Ectodermal cell (in vitro differentiated cells): Measurements from ENCODE around the gene SHC4.

Source experiments
- H3K27ac ChIP-seq: 2 replicates; pipeline ENCODE4 v1.7.0; 2013; ENCODE audit warnings: mild to moderate bottlenecking, low read depth, low read length; ENCODE audit not compliant: insufficient read depth, poor library complexity, severe bottlenecking
- H3K27me3 ChIP-seq: 2 replicates; pipeline ENCODE4 v1.7.0; 2013; ENCODE audit warnings: mild to moderate bottlenecking, low read length; ENCODE audit not compliant: insufficient read depth, control insufficient read depth, poor library complexity, severe bottlenecking
- H3K36me3 ChIP-seq: one replicate; pipeline ENCODE4 v1.7.0; 2013; ENCODE audit warnings: low read length; ENCODE audit not compliant: control insufficient read depth, insufficient read depth
- H3K4me1 ChIP-seq: one replicate; pipeline ENCODE4 v1.7.0; 2013; ENCODE audit warnings: low read length; ENCODE audit not compliant: control insufficient read depth, insufficient read depth
- H3K4me3 ChIP-seq: 2 replicates; pipeline ENCODE4 v1.7.0; 2013; ENCODE audit warnings: low read depth, low read length, control low read depth; ENCODE audit not compliant: insufficient read depth
- H3K9me3 ChIP-seq: 2 replicates; pipeline ENCODE4 v1.7.0; 2013; ENCODE audit warnings: mild to moderate bottlenecking, low read length, moderate library complexity; ENCODE audit not compliant: control insufficient read depth
- WGBS, 2 experiments: methylation state at CpG; one replicate each; pipeline ENCODE4 v1.1.7; 2013; ENCODE audit warnings: missing lambda C conversion rate in 2 of 2; 5-methylcytosine and 5-hydroxymethylcytosine counted together

The SHC4 gene

DNA sequence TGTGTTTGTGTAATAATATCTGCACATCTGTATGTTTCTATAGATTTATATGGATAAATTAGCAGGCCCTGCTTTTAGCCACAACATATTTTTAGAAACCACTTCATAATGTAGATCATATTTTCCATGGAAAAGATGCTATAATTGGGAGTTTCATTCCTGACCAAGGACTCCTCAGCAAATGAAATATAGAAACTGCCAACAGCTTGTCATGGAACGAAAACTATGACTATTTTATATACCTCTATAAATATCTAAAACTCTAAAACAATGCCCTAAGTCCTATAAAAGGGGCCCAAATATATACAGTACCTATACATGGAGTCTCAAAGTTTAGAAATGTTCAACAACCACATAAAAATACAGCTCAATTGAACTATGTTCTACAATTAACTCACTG, 57.9 kb downstream of the SHC4 start:
- no peaks in the 10 kb centered on the region for H3K27me3 ChIP-seq
- no peak overlapping the region for H3K27ac ChIP-seq
- 83 to 92% methylated on average over 1 of the region's 1 CpG for WGBS, 2 experiments
- no peaks in the 10 kb centered on the region for H3K4me1 ChIP-seq
- no peak overlapping the region for H3K4me3 ChIP-seq
- no peaks in the 10 kb centered on the region for H3K9me3 ChIP-seq
- no peaks in the 10 kb centered on the region for H3K36me3 ChIP-seq

DNA sequence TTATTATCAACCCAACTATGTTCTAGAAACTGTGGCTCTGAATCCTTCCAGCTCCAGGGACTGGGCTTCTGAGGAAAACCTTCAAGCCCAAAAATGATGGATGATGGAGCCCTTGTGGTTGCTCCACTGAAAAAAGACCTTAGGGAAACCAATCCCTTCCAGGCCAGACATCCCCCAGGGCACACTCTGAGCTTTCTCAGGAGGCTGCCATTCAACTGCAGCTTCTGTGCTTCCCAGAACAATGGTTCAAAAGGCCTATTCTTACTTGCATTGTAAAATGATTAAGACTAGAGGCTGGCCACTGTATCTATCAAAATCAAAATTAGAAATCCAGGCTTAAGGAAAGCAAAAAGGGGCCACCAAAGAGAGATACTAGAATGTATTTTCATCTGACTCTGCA, 58.5 kb downstream of the SHC4 start:
- no peaks in the 10 kb centered on the region for H3K9me3 ChIP-seq
- H3K27me3 ChIP-seq = no peaks in the 10 kb centered on the region
- H3K27ac ChIP-seq = no peak overlapping the region
- H3K4me1 ChIP-seq = no peaks in the 10 kb centered on the region
- H3K36me3 ChIP-seq = no peaks in the 10 kb centered on the region
- no peak overlapping the region for H3K4me3 ChIP-seq

DNA sequence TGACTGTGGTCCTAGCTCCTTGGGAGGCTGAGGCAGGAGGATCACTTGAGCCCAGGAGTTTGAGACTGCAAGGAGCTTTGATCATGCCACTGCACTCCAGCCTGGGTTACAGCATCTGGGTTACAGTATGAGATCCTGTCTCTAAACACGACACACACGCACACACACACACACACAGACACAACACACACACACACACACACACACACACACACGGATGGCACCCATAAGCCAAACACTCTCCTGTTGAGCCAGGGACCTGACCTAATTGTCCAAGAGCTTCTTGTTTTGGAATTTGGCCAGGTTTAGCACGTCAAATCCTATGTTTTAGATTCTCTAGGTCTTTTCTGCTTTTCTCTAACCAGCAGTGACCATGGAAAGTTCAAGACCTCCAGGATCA, 59.0 kb downstream of the SHC4 start:
- H3K9me3 ChIP-seq = no peaks in the 10 kb centered on the region
- no peak overlapping the region for H3K4me3 ChIP-seq
- 91 to 92% methylated on average over 4 of the region's 4 CpGs for WGBS, 2 experiments
- no peaks in the 10 kb centered on the region for H3K4me1 ChIP-seq
- no peaks in the 10 kb centered on the region for H3K36me3 ChIP-seq
- H3K27ac ChIP-seq = no peak overlapping the region
- H3K27me3 ChIP-seq = no peaks in the 10 kb centered on the region

DNA sequence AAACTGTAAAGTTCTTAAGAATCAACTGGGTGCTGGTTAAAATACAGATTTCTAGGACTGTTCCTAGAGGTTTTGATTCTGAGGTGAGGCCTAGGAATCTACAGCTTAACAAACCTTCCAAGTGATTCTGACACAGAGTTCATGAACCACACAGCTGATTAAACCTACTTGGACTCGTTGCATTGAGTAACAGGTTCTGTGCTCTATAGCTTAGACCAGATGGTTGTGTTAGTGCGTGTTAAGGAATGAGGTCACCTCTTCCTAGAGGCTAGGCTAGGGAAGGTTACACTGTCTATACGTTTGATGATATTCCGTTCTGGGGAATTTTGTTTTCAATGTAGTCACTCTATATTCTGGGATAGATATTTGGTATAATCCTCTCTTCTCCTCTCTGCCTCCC, 63.9 kb downstream of the SHC4 start:
- Histone ChIP-seq H3K27ac (no peak overlapping the region), H3K27me3 (no peaks in the 10 kb centered on the region), H3K9me3 (no peaks in the 10 kb centered on the region), H3K36me3 (no peaks in the 10 kb centered on the region), H3K4me1 (peaks cover 16% of the 10 kb centered on the region), H3K4me3 (no peak overlapping the region)
- 88 to 98% methylated on average over 4 of the region's 4 CpGs for WGBS, 2 experiments

DNA sequence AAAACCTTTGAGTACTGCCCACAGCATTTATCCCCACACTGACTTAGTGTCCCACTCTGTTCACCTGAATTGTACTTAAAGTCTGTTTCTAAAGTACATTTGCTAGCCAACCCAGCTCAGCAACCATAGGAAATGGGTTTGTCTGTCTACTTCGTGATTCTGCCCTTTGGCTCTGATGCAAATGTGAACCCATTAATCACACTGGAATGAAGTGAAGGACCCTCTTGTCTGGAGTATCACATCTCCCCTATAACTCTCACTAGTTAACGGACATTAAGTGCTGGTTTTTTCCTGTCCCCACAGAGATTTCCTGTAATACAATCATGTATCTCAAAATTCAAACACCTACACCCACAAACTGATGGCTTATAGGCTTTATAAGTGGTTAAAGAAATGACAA, 65.3 kb downstream of the SHC4 start:
- peaks cover 16% of the 10 kb centered on the region for H3K4me1 ChIP-seq
- WGBS, 2 experiments = 86 to 90% methylated on average over 2 of the region's 2 CpGs
- no peaks in the 10 kb centered on the region for H3K36me3 ChIP-seq
- no peaks in the 10 kb centered on the region for H3K9me3 ChIP-seq
- no peak overlapping the region for H3K4me3 ChIP-seq
- H3K27me3 ChIP-seq = no peaks in the 10 kb centered on the region
- H3K27ac ChIP-seq = no peak overlapping the region

DNA sequence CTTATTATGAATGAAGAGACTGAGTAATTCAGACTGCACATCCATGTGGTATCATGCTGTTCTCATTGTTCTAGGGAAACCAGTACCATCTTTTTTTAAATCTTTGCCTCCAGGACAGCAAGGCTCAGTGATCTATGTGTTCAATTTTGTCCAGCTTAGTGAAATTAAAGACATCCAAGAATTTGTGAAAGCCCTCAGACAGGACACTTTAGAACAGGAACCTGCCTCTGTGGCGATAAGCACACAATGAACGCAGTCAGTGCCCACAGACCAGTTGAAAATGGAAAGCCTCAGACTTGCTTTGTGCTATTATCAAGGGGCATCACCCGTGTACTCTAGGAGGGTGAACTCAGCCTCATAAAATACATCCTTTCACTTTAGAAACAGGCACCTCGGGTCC, 65.7 kb downstream of the SHC4 start:
- H3K4me3 ChIP-seq = no peak overlapping the region
- no peaks in the 10 kb centered on the region for H3K36me3 ChIP-seq
- no peaks in the 10 kb centered on the region for H3K27me3 ChIP-seq
- H3K9me3 ChIP-seq = no peaks in the 10 kb centered on the region
- H3K27ac ChIP-seq = no peak overlapping the region
- WGBS, 2 experiments = 92% methylated on average over 4 of the region's 4 CpGs
- H3K4me1 ChIP-seq = peaks cover 16% of the 10 kb centered on the region

DNA sequence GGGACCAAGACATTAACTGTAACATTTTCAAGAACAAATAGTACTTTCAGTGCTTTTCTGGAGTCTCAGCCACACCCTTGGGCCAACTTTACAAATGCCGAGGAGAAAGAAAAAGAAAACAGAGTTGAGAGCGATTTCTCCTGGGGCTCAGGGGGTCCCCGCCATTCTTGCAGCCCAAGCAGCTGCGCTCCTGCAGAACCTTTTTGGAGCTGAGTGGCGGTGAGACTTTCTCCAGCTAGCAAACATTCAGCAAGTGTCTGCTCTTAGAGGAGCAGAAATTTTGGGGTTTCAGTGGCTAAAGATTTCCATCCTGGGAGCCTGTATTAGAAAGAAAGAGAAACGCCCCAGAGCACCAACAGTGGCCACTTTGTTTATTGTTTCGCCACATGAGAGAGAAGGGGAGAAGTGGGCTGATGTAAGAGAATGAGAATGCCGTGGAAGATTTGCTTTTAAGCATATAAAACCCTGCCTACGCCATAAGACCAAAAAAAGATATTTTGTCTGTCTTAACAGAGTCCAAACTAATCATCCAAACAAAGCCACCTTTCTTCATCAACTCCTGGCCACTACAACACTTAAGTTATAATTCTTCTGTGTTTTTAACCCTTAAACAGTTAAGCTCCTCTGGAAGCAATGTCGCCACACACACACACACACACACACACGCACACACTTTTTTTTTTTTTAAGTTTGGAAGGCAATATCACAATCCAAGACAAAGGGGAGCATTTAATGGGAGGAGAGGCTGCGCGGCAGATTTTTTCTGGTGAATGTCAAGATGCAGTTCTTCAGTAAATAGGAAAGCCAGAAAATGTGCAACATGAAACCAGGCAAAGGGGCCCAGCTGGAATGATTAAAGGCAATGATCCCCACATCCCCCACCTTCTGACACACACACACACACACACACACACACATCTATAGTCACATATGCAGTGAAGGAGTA, 66.6 kb downstream of the SHC4 start:
- H3K9me3 ChIP-seq = no peaks in the 10 kb centered on the region
- H3K4me3 ChIP-seq = no peak overlapping the region
- no peaks in the 10 kb centered on the region for H3K27me3 ChIP-seq
- peaks cover 16% of the 10 kb centered on the region for H3K4me1 ChIP-seq
- WGBS, 2 experiments = 74 to 81% methylated on average over 12 to 13 of the region's 13 CpGs
- H3K36me3 ChIP-seq = no peaks in the 10 kb centered on the region
- H3K27ac ChIP-seq = peak overlapping the region; percentile 87

DNA sequence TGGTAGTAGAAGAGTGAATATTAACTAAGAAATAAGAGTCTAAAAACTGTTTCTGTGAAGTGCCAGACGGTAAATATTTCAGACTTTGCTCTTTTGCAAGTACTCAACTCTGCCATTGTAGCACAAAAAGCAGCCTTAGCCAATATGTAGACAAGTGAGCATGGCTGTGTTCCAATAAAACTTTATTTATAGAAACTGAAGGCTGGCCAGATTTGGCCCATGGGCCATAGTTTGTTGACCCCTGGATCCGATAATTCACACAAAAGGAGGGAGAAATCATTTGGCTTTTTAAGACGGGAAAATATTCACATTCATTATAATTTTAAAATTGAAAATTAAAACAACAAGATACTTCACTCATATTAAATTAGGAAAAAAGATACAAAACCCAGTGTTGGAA, 70.4 kb downstream of the SHC4 start:
- WGBS, 2 experiments = 97 to 100% methylated on average over 1 to 2 of the region's 3 CpGs
- Histone ChIP-seq H3K27ac (no peak overlapping the region), H3K27me3 (no peaks in the 10 kb centered on the region), H3K36me3 (no peaks in the 10 kb centered on the region), H3K9me3 (no peaks in the 10 kb centered on the region), H3K4me3 (no peak overlapping the region), H3K4me1 (peaks cover 16% of the 10 kb centered on the region)

DNA sequence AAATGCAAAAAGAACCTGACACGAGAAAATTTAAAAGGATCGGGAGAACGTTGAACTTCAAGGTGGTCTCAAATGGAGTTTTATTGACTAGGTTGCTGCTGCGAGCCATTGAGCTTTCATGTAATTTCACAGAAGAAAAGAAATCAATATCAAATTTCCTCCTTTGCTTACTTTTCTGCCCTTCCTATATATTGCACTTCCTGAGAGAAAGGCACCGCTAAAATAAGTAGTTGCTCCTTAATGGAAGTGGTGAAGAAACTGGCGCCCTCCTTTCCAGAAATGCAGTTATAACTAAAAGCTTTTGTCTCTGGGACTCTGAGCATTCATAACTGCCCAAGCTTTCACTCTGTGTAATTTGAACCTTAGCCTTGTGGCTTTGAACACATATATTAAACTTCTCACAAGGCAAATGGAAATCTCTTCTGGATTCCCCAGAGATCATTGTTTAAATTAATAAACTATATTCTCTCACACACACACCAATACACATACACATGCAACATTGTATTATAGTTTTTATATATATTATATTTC, 72.4 kb downstream of the SHC4 start:
- Histone ChIP-seq H3K4me3 (no peak overlapping the region), H3K9me3 (no peaks in the 10 kb centered on the region), H3K4me1 (no peaks in the 10 kb centered on the region), H3K27me3 (no peaks in the 10 kb centered on the region), H3K27ac (no peak overlapping the region), H3K36me3 (no peaks in the 10 kb centered on the region)
- 89 to 93% methylated on average over 6 of the region's 6 CpGs for WGBS, 2 experiments

DNA sequence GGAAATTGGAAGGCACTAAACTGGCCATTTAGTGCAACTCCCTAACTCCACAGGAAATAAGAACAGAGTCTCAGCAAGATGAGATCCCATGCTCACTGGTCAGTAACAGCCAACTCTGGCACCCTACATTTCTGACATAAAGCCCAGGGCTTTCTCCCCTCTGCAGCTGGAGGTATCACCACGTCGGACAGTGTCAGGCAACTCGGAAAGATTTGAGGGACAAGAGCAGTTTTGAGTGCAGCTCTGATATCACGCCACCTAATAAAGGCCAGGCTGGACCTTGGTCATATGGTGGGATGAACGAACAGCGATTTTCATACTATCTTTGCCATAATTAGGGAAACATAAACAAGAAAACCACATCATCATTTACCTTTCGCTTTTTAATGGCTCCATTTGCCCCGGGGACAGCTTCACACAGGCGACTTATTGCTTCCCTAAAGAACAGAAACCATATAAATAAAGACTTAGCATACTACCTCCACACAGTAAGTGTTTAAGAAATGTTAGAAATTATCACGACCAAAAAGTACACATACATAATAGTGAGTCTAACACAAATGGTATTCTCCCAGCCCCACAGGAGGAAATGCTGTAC, 73.2 kb downstream of the SHC4 start:
- 92% methylated on average over 10 of the region's 10 CpGs for WGBS, 2 experiments
- Histone ChIP-seq H3K27me3 (no peaks in the 10 kb centered on the region), H3K9me3 (no peaks in the 10 kb centered on the region)

More for the DNA sequence above, 73.2 kb downstream of the SHC4 start:
- Histone ChIP-seq H3K4me3 (no peak overlapping the region), H3K36me3 (no peaks in the 10 kb centered on the region), H3K27ac (no peak overlapping the region), H3K4me1 (no peaks in the 10 kb centered on the region)
